NCI-H1092 treated with DMSO at 0.1 percent for 48 hours (cell line): ENCODE data around the gene TUT1.
A peak's percentile ranks its signal among the peaks of the same experiment; 100 is the strongest.
"Not testable (repeated sequence)": the region's sequence is repeated elsewhere in the genome, so short reads cannot be mapped to it uniquely, and the experiment has no call there.

ENCODE experiments used
- DNase-seq: peaks from one replicate; lab custom pipeline; 2025; lab: John Stamatoyannopoulos, UW

The TUT1 gene, protein sequence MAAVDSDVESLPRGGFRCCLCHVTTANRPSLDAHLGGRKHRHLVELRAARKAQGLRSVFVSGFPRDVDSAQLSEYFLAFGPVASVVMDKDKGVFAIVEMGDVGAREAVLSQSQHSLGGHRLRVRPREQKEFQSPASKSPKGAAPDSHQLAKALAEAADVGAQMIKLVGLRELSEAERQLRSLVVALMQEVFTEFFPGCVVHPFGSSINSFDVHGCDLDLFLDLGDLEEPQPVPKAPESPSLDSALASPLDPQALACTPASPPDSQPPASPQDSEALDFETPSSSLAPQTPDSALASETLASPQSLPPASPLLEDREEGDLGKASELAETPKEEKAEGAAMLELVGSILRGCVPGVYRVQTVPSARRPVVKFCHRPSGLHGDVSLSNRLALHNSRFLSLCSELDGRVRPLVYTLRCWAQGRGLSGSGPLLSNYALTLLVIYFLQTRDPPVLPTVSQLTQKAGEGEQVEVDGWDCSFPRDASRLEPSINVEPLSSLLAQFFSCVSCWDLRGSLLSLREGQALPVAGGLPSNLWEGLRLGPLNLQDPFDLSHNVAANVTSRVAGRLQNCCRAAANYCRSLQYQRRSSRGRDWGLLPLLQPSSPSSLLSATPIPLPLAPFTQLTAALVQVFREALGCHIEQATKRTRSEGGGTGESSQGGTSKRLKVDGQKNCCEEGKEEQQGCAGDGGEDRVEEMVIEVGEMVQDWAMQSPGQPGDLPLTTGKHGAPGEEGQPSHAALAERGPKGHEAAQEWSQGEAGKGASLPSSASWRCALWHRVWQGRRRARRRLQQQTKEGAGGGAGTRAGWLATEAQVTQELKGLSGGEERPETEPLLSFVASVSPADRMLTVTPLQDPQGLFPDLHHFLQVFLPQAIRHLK

DNA sequence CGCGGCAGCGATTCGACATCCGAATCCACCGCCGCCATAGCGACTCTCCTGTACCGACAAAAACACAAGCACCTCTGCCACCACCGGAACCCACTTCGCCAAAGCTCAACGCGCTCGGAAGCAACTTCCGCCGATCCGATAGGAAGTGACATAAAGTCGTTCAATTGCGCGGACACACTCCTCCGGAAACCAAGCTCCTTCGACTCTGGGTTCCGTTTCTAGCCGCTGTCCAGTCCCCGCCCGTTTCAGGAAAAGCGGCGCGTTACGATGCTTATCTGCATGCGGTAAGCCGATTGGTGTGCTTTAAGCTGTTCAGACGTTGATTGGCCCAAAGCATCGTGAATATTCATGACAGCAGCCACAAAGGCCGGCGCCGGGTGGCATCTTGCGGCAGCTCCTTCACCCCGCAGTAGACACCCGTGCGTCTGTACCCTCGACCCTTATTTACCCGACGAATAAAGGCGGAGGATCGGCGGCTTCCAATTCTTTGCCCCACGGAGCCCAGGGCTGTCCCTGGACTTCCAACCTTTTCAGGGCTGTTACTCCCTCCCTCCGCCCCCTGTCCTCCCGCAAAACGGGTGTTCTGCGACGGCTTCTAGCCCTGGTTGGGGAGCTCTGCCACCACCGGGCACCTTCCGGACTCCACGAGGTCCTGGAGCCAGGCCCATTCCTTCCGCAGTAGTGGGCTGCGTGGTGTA lies at the start of gene TUT1:
TSS of gene TUT1 (minus strand) at position 76 of the 698 bp plus-strand sequence. CDS start at position 38, 38 bp downstream.
- peak; percentile 100 for DNase-seq

- no peak for DNase-seq
Observed at GRCh38 chr11:62632492-62632891, 41.2 kb upstream of the TUT1 start.

DNA sequence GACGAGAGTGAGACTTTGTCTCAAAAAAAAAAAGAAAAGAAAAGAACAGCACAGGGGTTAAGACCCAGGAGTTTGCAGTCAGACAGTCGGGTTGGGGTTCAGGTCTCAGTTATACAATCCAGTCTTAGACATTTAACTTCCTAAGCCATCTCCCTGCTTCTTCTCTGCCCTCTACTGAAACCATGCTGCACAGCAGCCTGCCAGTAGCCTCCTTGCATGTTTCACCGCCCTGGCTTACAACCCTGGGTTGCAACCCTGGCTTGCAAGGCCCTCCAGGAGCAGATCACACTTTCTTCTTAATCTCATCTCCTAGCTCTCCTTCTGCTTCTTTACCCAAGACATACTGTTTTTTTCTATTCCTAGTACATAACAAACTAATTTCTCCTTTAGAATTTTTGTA lies 36.4 kb upstream of the TUT1 start:
- no peak for DNase-seq

DNA sequence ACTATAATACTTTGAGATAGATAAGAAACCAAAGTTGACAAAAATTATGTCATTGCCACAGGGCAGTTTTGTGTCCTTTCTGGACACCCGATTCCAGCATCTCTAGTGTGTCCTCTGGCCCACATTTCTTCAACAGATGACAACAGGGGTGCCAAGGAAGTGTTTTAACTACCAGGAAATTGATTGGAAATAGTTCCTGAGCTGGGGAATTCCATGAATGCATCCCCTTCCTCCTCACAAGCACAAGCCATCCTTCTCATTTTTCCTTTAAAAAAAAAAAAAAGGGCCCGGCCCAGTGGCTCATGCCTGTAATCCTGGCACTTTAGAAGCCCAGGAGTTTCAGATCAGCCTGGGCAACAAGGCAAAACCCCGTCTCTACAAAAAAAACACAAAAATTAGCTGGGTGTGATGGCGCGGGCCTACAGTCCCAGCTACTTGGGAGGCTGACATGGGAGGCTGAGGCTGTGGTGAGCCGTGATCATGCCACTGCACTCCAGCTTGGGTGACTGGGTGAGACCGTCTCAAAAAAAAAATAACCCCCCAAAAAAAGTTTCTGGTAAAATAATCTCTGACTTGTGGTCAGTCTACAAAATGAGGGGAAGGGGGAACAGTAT lies 31.3 kb upstream of the TUT1 start:
- no peak for DNase-seq

DNA sequence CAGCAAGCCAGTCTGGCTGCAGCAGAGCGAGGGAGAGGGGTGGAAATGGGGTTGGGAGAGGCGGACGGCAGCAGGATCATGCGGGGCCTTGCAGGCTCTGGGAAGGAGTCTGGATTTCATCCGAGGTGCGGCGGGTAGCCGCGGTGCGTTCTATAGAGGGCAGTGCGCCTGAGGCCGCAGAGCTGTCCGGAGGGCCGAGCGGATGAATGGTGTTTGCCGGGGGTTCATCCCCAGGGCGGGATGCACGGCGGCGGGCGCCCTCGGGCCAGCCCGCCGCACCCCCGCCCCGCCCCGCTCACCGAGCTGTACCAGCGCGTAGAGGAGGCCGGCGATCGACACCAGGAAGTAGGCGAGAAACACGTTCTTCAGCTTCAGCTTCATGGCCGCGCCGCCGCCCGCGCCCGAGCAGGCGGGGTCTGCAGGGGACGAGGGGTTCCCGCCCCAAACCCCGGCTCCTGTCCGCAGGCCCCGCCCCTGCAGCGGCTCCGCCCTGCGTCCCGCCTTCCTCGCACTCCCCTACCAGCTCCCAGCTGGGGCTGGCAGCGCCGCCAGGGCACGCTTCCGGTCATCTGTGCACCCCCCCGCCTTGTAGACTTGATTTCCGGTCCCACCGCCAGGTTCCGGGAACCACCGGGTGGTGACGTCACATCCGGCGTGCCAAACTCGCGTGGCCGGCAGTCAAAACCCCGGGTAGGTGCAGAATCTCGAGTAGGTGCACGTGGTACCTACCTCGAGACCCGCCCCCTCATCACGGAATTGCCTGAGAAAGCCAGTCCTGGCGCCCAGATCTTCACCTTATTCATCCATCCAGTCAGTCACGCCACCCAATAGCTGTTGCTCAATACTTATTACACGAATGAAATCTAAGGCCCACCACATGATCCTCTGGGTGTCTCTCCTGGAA lies 30.5 kb upstream of the TUT1 start, which contains the start of gene B3GAT3:
TSS of gene B3GAT3 (minus strand) at position 420 of the 904 bp plus-strand sequence. CDS start at position 381, 39 bp downstream.
- DNase-seq: peak; percentile 99

DNA sequence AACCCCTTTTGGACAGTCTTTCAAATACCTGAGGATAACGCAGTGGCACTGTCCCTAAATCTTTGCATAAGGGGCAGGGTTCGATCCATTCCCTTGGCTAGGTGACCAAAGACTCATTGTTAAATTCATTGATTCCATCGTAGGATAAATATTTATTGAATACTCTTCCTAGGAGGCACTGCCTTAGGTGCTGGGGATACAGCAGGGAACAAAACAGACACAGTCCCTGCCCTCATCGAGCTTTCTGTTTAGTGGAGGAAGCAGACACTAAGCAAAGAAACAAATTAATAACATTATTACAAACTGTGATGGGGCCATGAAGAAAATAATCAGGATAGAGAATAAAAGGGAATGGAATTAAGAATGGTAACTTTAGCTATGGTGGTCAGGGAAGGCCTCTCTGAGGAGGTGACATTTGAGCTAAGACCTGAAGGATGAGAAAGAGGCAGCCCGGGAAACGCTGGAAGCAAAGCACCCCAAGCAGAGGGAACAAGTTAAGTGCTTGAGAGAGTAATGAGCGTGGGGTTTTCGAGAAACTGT lies 29.8 kb upstream of the TUT1 start:
- DNase-seq: no peak

DNA sequence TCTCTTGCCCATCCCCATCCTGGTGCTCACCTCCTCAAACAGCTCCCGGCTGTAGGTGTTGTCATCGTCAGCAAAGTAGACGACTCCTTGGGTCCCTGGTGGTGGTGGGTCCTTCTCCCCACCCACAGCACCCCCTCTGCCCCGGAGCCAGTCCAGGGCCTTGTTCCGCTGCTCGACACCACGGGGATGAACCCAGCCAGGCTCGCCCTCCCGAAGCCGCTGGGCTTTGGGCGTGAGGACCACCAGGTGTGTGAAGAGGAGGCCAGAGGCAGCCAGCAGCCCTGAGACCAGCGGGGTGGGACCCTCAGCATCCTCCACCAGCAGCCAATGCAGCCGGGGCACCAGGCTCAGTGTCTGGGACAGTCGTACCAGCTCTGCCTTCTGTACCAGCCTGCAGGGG lies 25.6 kb upstream of the TUT1 start:
- not testable (repeated sequence) for DNase-seq

DNA sequence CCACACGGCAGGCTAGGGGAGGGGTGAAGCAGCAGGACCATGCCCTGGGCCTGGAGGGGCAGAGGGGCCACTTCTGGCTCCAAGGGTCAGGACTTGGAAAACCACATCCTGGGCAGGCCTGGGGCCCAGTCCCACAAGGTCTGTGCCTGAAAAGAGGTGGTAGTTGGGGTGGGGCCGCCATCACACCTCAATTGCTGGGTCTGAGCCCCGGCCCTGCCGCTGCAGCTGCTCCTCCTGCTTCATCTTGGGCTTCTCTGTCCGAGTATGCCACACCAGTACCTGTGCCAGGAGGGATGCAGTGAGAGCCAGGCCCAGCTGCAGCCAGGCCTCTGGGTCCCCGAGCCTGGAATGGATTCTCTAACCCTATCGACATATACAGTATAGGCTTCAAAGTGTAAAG lies 24.2 kb upstream of the TUT1 start:
- DNase-seq: no peak

- DNase-seq: no peak
Observed at GRCh38 chr11:62614275-62614674, 23.0 kb upstream of the TUT1 start.

GRCh38 chr11:62613291-62613778 lies 22.0 kb upstream of the TUT1 start:
- no peak for DNase-seq

DNA sequence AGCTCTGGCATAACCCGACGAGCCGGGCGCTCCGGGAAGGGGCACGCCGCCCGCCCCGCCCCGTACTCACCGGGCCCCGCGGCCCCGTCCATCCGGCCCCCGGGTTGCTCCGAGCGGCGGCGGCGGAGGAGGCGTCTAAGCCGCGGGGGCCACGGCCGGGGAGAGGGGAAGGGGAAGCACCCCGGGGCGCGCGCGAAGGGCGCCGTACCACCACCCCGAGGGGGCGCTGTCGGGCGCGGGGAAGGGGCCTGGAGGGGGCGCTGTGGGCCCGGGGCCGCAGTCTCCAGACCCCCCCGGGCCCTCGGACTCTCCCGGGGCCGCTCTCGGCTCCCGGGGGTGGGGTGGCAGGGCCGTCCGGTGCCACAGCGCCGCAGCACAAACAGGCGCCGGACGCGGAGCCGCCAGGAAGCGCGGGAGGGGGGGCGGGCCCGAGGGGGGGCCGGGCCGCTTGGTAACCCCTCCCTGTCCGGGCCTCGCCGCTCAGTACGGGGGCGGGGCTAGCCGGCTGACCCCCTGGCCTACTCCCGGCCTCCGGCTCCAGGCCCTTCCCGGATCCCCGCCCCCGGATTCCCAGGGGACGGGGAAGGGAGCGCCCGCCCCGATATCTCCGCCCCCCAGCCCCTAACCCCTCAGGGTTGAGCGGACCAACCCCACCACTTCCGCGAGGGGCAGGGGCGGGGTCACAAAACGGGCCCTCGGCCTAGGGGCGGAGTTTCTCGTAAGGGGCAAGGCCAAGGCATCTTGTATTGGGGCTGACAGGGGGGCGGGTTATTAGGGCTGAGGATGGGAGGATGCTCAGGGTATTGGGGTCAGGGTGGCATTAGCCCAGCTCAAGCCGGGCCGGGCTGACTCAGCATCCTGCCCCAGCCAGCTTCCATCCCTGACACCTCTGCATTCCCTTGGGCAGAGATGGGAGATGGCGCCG lies 21.3 kb upstream of the TUT1 start, which contains the start of the genes EML3 and ROM1:
TSS of gene EML3 (minus strand) at position 410 of the 925 bp plus-strand sequence. CDS start at position 92, 318 bp downstream.
TSS of gene ROM1 (plus strand) at position 892 of the 925 bp plus-strand sequence. CDS start at position 917, 25 bp downstream.
- peak; percentile 75 for DNase-seq

DNA sequence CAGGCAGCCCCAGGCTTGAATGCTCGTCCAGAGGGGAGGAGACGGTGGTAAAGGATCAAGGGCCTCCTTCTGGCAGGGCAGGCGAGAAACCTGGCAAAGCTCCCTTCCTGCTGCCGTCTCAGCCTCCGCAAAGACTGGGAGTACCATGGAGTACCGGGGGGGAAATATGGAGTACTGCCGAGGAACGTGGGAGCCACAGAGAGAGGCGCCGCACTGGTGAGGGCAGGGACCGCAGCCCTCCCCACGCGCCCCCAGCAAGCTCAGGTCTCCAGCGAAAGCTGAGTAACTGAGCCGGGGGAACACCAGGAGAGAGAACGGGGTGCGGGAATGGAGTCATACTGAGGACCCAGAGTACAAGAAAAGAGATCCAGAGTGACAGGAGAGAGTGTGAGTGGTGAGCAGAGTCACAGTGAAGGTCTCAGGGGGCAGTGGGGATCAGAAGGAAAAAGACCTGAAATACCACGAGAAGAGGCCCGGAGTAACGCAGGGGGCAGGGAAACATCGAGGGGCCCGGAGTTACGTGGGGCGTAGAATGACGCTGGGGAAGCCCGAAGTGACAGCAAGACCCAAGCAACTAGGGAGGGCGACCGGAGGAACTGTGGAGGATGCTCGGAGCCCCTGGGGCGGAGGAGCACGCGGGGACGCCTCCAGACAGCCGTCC lies 20.5 kb upstream of the TUT1 start:
- DNase-seq: peak; percentile 65

DNA sequence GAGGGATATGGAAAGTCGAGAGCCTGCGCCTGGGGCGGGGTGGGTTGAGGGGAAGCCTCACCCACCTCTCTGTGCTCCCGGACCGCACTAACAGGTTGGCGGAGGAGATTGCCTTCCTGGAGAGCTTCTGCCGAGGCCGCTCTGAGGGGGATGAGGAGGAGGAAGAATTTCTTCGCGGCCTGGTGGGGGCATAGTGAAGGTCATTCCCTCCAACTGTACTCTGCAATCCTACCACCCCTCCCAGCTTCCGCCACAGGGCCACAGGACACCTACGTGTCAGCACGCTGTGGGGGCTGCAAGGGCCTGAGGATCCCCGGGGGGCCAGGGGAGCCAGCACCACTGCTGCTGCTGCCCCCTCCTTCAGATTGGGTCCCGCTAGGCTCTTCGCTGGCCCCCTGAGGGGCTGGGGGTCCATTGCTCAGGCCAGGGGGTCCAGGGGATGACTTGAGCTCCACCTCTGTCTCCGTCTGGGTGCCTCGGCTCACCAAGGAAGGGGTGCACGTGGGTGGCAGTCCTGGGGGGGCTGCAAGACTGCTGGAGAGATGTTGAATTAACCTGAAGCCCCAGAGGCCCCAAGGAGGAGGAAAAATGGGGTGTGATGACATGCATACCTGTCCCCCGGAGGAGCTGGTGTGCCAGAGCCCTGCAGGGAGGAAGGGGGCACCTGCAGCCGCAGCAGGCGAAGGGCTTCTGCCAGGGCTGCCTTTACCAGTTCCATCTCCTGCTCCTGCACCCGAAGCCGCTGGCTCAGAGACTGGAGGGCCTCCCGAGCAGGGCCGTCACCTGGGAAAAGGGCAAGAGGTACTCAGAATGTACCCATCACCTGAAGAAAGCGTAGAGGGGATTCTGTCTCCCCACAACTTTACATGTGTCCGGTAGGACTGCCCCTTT lies 19.7 kb upstream of the TUT1 start:
- DNase-seq: no peak

GRCh38 chr11:62610403-62610802 lies 19.1 kb upstream of the TUT1 start:
- no peak for DNase-seq

DNA sequence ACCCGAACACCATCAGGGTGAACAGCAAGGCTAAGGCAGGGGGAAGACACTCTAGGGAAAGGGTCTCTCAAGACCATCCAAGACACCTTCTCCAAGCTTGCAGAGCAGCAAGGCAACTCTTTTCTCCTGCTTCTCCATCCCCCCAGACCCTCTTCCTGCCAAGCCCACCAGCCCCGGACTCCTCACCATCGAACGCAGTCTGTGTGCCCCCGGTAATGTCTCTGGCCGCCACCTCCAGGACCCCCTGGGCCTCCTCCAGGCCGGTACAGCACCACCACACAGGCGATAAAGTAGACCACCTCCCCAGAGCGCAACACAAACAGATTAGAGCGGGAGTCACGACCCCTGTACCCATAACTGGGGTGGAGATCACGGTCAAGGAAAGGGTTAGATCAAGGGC lies 17.5 kb upstream of the TUT1 start:
- DNase-seq: no peak

DNA sequence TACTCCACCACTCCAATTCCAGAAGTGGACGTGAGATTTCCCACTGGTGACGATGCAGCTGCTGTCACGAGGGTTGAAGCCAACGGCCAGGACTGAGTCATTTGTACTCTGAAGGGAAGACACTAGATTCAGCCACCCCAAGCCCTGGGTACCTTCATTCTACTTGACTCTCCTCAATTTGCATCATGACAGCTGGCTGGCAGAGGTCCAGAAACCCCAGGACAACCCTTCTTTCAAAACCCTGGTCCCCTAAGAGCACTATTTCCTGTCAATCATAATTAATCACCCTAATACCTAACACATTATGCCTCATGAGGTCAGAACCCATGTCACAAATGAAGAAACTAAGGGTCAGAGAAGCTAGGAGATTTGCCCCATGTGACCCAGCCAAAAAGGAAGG lies 16.4 kb upstream of the TUT1 start:
- no peak for DNase-seq

DNA sequence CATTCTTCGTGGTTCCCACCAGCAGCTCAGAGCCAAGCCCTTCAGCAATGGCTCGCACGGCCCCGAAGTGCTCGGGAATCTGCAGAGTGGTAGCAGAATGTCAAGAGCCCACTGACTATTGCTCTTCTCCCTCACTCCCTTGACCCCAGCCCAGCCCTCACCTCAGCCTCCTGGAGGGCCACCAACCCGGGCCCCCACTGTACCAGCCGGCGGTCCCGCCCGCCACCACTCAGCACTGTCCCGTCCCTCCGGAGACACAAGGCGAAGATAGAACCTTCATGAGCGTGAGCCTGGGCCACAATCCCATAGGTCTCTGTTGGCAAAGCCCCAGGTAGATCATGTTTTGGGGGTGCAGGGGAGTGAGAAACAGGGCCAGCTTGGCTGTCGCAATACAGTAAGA lies 14.6 kb upstream of the TUT1 start:
- no peak for DNase-seq
